Kasumi-1 (cell line): ENCODE measurements around the gene CD2.

ENCODE experiments used
- DNase-seq, 2 experiments: peaks; one replicate each; lab custom pipeline; 2025; lab: John Stamatoyannopoulos, UW

Gene CD2

DNA sequence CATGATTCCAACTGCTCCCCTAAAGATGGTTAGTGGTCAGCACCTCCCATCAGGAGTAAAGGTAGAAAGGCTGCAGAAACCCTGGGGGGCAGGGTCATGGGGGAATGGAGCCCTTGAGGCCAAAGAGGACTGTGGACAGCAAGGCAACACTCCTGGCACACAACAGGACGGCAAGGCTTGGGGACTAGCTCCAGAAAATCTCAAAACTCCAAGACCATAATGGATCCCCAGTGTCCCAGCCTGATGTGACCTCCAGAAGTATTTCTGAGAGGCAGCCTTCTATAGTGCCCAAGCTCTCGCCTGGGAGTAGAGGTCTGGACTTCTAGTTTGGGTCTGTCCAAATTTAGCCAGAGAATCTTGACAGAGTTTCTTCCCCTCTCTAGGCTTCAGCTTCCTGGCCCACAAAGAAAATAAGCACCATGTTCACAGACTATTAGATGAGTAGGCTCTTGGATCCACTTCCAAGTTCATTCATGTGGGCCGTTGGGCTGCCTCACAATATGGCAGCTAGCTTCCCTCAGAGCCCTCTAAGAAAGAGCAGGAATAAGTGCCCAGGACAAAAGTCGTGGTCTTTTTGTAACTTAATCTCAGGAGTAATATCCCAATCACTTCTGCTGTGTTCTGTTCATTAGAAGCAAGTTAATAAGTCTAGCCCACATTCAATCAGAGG is 6.9 kb downstream of the CD2 start:
- no peak for DNase-seq

DNA sequence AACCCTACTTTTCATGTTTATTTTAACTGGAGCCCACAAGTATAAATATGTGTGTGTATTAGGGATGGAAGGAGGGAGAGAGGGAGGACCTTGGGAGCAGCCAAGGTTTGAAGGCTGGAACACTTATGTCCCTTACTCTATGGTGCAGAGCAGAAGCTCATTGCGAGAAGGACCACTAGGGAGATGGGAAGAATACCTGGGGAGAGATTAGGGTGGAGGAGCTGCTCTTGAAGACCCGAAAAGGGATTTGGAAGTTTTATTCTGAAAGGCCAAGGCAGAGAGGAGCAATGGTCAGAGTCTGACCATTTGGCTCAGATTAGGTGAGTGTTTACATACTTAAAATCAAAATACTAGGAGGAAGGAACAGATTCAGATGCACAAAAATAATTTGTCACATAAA is 8.1 kb downstream of the CD2 start:
- no peak for DNase-seq

DNA sequence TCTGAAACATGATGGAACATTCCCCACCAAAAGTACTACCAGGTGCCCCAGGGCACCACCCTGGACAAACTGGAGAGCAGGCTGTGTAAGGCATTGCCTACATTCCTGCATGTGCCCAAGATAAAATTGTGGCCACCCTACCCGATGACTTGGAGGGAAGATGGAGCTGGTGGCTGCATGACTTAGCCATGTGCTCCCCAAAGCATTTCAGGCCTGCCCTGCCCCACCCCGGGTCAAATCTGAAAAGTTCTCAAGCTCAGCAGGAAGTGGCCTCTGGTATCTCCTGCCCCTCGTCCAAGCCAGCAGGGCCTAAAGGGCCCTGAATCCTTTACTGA is 8.5 kb downstream of the CD2 start:
- no peak for DNase-seq

DNA sequence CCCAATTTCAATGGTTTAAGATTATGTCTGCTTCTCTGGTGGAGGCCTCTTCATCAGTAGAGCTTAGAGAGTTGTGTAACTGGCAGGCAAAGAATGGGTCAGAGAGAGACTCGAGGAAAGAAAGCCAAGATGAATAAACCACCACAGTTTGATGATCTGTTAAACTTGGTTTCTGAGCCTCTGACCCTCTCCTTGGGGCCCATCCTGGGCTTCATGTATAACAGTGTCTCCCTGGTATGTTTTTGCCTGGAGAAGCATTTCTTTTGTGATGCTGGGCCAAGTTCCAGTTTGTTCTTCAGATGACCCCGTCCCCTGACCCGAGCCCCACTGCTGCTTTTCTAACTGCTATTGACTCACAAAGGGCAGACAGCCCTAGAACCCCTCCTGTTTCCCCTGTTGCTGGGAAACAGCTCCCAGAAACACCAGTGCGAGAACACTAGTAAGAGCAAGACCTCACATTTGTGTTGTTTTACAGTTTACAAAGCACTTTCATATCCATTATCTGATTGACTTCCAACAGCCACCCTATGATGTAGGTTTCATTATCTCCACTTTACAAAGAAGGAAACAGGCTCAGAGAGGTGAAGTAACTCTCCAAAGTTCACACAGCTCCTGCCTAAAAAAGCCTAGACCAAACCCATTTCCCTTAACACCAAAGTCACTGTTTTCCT is 9.0 kb downstream of the CD2 start:
- no peak for DNase-seq

DNA sequence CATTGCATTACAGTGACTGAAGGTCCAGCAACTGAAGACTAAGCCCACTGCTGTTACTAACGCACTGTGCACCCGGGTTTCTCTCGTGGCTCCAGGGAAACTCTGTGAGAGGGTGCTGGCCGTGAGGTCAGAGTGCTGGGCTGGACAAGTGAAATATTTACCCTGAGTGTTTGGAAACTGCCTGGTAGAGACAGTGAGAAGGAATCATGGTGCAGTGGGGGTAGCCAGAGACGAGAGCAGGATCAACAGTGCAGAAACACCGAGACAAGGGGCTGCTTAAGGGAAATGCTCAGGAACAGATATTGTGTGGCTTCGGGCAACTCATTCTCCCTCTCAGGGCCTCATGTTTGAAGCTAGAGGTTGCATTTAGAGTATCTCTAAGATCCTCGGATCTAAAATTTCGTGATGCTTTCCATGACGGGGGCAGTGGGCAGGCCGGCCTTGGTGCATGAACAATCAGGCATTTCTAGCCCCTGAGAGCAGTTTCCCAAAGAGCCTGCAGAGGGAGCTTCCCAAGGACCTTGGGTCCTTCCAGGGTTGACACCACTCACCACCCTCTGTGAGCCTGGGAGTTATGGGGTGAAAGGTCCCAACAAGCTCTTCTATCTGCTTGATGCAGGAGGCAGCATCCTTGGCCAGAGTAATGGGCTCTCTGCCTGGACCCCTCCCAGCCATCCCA is 9.7 kb downstream of the CD2 start:
- peak; percentile 37 to 55 for DNase-seq

DNA sequence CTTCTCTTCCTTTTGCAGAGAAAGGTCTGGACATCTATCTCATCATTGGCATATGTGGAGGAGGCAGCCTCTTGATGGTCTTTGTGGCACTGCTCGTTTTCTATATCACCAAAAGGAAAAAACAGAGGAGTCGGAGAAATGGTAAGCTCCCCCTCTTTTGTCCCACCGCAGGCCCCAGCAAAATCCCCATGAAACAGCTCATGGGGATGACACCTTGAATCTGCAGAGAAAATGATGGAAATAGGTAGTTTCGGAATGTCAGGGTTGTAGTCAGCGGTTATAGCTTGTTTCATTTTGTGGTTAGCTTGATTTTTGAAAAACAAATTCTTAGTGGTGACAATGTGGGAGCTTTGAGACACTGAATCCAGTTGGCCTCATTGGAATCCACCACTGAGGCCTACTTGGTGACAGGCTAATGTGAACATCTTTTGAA is 10.3 kb downstream of the CD2 start:
- DNase-seq = no peak

DNA sequence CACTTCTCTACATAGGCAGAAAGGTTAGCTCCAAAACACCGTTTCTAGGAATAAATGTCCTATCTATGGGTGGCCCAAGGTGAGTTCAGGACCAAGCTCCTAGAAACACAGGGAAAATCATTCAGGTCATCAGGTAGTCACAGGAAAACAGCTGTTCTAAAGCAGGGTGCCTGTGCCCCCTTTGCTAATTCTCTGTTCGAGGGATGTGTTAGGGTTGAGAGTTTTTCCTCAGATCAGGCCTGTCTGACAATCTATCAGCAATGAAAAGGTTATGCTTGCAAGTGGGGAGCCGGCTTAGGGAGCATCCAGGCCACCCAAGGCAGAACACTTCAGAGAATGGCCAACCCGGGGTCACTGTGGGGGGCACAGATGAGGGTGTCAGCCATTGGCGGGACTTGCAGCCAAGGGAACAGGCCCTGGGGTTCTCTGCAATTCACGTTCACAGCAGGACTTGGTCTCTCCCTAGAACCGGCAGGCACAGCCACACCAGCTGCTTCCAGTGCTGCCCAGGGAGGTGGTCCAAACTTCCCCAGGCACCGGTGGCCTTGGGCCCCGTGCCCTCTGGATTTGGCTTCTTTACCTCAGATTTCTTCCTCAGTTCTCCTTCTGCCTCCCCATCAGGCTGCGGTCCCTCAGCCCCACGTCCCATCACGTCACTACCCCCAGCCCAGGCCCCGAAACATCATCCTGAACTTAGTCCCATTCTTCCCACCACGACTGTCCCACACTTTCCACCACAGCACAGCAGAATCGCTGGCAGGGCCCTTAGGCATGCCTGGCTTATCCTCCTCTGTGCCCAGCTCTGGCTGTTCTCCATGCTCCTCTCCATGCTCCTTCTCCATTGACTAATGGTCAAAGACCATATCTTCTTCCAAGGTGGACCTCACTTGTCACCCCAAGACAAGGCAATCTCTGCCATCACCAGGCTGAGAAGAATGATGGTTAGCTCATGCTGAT is 11.0 kb downstream of the CD2 start:
- DNase-seq = no peak

DNA sequence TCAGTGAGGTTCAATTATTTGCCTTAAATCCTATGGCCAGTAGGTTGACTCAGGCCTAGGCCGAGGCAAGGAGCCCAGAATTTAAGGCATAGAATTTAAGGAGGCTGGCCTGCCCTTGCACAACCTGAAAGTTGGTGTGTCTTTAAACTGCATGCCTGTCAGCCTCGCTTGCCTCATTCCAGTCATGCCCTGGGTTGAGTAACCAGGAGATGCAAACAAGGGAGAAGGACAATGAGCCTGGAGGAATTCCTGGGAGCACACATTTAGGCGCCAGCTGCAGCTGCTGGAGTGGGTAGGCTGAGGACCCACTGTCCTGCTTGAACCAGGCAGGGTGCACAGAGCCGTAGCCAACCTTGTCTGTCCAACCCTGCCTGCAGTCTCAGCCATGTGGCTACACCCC is 11.7 kb downstream of the CD2 start:
- DNase-seq = no peak

DNA sequence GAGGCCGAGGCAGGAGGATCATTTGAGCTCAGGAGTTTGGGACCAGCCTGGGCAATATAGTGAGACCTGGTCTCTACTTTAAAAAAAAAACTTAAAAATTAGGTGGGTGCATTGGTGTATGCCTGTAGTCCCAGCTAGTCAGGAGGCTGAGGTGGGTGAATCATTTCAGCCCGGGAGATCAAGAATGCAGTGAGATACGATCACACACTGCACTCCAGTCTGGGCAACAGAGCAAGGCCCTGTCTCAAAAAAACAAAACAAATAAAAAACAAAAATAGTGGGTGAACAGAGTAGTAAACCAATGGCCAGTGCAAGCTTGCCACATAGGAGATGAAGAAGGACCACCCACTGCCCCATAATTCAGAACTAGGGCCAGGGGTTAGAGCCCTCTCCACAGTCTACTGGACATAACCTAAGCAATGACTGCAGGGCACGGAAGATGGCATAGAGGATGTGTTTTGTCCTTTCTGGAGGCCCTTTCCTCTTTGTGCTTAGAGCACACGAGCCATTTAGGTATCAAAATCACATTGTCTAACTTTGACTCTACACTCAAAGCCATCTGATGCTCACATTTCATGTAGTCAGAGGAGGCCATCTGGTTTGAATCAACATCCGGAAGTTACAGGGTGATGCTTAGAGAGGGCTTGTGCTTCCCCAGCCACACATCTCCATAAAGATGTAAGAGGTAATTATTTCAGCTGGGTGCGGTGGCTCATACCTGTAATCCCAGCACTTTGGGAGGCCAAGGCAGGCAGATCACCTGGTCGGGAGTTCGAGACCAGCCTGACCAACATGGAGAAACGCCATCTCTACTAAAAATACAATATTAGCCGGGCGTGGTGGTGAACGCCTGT is 12.6 kb downstream of the CD2 start:
- DNase-seq = no peak

DNA sequence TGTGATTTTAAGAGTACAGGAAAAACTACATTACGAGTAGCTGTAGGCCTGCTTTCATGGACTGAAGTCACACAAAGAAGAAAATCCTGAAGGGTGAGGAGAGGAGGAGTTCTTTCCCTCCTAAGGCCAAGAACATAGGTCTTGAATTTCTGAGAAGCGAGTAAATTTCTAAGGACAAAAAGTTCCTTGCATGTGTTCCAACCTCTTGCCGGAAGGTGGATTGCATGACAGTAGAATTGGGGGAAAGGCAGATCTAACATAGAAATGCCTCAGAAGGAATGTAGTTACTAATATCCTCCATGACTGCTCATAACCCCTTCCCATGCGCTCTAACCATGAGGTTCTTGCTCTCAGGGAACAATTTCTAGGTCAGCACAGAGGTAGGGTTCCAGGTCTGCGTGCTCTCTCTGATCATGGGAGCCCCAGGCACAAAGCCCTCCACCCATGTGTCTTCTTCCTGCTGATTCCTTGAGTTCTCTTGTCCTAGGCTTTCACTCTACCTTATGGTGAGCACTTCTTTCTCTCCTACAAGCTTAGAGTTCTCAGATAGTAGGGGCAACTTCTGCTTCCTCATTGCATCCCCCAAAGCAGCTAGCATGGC is 13.7 kb downstream of the CD2 start:
- no peak for DNase-seq

DNA sequence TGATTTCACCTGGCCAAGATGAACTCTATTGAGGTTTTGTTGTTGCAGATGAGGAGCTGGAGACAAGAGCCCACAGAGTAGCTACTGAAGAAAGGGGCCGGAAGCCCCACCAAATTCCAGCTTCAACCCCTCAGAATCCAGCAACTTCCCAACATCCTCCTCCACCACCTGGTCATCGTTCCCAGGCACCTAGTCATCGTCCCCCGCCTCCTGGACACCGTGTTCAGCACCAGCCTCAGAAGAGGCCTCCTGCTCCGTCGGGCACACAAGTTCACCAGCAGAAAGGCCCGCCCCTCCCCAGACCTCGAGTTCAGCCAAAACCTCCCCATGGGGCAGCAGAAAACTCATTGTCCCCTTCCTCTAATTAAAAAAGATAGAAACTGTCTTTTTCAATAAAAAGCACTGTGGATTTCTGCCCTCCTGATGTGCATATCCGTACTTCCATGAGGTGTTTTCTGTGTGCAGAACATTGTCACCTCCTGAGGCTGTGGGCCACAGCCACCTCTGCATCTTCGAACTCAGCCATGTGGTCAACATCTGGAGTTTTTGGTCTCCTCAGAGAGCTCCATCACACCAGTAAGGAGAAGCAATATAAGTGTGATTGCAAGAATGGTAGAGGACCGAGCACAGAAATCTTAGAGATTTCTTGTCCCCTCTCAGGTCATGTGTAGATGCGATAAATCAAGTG is 14.3 kb downstream of the CD2 start:
- no peak for DNase-seq

DNA sequence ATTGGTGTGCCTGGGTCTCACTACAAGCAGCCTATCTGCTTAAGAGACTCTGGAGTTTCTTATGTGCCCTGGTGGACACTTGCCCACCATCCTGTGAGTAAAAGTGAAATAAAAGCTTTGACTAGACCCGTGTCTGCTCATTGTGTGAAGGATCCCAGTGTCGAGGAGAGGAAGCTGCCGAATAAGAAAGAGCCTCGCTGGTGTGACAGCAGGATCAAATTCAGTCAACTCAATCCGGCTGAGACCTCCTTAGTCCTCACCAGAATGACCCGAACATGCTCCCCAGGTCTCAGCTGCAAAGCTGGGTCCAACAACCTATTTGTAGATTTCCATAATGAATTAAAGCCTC is 14.8 kb downstream of the CD2 start:
- no peak for DNase-seq

DNA sequence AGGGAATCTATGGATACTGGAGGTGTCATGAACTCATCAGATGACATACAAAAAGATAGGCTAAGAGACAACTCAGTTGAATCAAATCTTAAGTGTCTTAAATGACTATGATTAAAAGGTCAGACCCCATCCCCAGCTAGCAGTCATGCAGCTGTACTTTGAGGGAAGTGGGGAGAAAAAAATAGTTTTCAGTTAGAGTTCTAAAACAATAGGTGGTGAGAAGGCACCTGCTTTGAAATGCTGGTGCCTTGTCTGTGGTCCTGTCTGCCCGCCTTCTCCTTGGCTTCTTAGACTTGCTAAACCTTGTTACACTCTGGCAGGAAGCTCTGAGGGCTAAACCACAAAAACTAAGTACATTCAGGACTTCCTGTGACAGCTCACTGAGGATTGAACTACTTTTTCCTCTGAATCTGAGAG is 15.3 kb downstream of the CD2 start:
- DNase-seq = peak; percentile 95

DNA sequence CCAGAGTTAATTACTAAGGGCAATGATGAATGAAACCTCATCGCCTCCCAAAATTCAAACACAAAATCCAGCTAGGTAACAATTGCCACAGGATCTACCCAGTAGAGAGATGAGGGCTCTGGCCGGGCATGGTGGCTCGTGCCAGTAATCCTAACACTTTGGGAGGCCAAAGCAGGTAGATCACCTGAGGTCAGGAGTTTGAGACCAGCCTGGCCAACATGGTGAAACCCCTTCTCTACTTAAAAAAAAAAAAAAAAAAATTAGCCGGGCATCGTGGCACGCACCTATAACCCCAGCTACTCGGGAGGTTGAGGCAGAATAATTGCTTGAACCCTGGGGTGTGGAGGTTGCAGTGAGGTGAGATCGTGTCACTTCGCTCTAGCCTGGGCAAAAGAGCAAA is 15.8 kb downstream of the CD2 start:
- DNase-seq = no peak

DNA sequence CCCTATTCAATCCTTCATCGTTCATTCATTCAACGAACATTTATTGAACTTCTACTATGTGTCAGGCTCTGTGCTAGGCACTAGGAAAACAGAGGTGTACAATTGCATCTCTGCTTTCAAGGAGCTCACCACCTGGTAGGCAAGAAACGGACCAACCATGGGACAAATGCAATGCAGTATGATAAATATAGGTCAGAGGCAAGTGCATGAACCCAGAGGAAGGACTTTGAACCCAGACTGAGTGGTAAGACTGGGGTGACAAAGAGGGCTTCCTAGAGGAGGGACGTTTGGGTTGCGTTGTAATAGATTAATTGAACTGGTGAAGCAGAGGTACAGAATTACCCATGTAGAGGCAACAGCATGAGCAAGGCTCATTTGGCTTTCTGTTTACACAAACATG is 16.4 kb downstream of the CD2 start:
- DNase-seq = no peak

DNA sequence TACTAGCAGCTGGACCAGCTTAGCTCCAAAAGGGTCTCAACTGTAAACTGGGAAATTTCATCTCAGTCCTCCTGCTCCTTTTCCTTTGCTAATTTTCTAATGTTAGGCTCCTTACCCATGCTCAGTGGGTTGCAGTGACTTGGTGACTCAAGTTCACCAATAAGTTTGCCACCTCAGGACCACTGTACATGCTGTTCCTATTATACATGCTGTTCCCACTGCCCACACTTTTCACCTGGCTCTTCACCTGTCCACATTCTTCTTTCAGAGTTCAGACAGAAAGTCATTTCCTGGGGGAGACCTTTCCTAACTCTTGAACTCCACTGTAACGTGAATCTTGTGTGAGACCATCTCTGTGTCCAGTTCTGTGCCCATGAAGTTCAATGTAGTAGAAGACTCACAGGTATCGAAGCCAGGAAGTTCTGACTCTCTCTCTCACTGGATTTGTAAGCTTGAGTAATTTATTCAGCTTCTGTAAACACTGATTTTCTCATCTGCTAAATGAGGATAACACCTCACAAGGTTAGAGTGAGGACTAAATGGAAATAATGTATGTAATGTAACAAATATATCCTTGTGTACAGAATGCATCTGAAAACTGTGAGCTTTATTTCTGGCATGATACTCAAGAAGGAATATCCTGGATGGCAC is 17.9 kb downstream of the CD2 start:
- no peak for DNase-seq

DNA sequence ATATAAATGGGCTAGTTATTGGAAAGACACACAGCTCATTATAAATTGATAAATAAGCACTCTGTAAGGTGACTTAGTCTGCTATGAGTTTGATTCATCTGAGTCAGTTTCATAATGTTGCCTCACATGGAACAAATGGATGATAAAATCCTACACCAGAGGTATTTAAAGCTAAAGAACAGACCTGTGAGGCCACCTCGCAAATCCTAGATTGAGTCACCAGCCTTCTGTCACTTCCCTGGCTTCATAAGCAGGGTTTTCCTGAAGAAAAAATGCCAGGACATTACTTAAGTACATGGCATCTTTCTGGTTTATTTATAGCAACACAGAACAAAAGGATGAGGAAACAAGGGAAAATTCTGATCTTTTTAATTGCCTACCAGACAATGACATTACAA is 18.4 kb downstream of the CD2 start:
- no peak for DNase-seq

DNA sequence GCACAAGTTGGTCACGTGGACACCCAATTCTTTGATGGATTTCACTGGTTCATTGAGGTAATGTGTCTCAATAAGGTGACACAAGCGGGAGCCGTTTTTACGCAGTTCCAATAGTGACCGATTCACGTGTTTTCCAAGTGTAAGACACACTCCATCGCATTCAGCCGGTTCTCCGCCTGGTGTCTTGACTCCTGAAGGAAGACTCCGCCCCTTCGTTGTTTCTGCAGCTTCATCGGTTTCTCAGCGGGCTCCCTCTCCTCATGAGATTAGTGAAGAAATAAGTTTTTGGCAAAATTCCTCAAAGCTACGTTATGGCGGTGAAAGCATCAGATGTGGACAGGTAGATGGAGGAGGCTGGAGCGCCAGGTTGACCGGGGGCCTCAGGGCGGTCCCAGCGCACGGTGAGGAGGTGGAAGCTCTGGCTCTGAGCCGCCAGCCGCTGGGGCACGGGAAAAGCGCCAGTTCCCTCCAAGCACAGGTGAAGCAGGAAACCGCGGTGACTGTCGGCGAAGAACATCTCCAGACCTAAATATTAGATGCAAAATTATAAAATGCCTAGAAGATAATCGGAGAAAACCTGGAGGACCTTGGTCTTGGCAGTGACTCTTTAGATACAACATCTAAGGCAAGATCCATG is 21.0 kb downstream of the CD2 start:
- no peak for DNase-seq
